Endothelial cell of umbilical vein (primary cell): ENCODE results near the gene SMAD6. TPM values are rescaled to one million over a fixed set of nuclear protein-coding genes. Genes with fewer than 3 reads are reported as not detected.

Experiments used
- BruUV-seq: library from RNA; stranded (reverse); fragments of 400-500 nt; replicated peaks from 2 replicates; lab custom pipeline; 2021; lab: Mats Ljungman, UMichigan
- CTCF ChIA-PET: fragments of 300-600, 350-600 bp; sonication (Branson Sonifier 250); formaldehyde crosslinking; loops from one replicate; lab custom pipeline; 2021; ENCODE audit warnings: antibody characterized with exemption, inconsistent platforms; lab: Charles Lee
- POLR2A ChIA-PET: fragments of 300-600, 350-600 bp; sonication (Branson Sonifier 250); formaldehyde crosslinking; loops from one replicate; lab custom pipeline; 2021; ENCODE audit warnings: antibody characterized with exemption, inconsistent platforms; lab: Charles Lee
- DNase-seq: peaks from one replicate; pipeline ENCODE4 v3.0.0-alpha.2; 2011; ENCODE audit warnings: low read depth, low spot score
- FAIRE-seq: peaks from 2 replicates; lab custom pipeline; 2011; peaks lifted over from hg19 to GRCh38; lab: Jason Lieb, UNC
- H2AFZ ChIP-seq: 2 replicates; pipeline ENCODE4 v1.6.0; 2012; ENCODE audit warnings: low read depth, low read length, control low read depth, inconsistent platforms
- H3K27ac ChIP-seq: 2 replicates; pipeline ENCODE4 v1.5.1; 2011; ENCODE audit warnings: low read depth, mild to moderate bottlenecking, control low read depth, low read length, moderate library complexity; ENCODE audit not compliant: insufficient read depth
- H3K27me3 ChIP-seq, 2 experiments: 2 replicates each; pipeline versions ENCODE4 v1.6.0 to v1.6.1; 2011; ENCODE audit warnings: low read length in 2 of 2, mixed read lengths in 1 of 2; ENCODE audit not compliant: control insufficient read depth in 2 of 2, insufficient read depth in 2 of 2
- H3K36me3 ChIP-seq, 2 experiments: 2 replicates in 1 of 2; 3 replicates in 1 of 2; pipeline ENCODE4 v1.5.1; 2011; ENCODE audit warnings: low read length in 2 of 2, mild to moderate bottlenecking in 1 of 2, moderate library complexity in 1 of 2; ENCODE audit not compliant: control insufficient read depth in 2 of 2, insufficient read depth in 2 of 2; ENCODE audit errors: extremely low read depth in 1 of 2
- H3K4me1 ChIP-seq: 3 replicates; pipeline ENCODE4 v1.5.1; 2011; ENCODE audit warnings: mild to moderate bottlenecking, low read length; ENCODE audit not compliant: control insufficient read depth, insufficient read depth; ENCODE audit errors: extremely low read depth
- H3K4me2 ChIP-seq: 2 replicates; pipeline ENCODE4 v1.6.1; 2011; ENCODE audit warnings: low read length, control low read depth, mixed read lengths; ENCODE audit not compliant: insufficient read depth
- H3K4me3 ChIP-seq, 3 experiments: fragments of 200-600 bp in 1 of 3; sonication (generic), shearing (Covaris generic) in 1 of 3; replicated peaks in 1 of 3; 2 replicates each; pipeline ENCODE4 v1.5.1; 2011 to 2016; ENCODE audit warnings: control low read depth in 3 of 3, low read length in 3 of 3, mild to moderate bottlenecking in 2 of 3, inconsistent platforms in 1 of 3, low read depth in 1 of 3, moderate library complexity in 1 of 3; ENCODE audit not compliant: insufficient read depth in 1 of 3
- H3K79me2 ChIP-seq: 2 replicates; pipeline ENCODE4 v1.6.0; 2012; ENCODE audit warnings: low read length, inconsistent platforms; ENCODE audit not compliant: control insufficient read depth, insufficient read depth
- H3K9ac ChIP-seq: replicated peaks from 2 replicates; pipeline ENCODE3; 2011; ENCODE audit warnings: low read length, control low read depth; ENCODE audit not compliant: insufficient read depth; ENCODE audit errors: extremely low read depth
- H3K9me1 ChIP-seq: replicated peaks from 3 replicates; pipeline ENCODE4 v1.6.0; 2011; ENCODE audit warnings: mild to moderate bottlenecking, low read length; ENCODE audit not compliant: control insufficient read depth, insufficient read depth; ENCODE audit errors: extremely low read depth
- H3K9me3 ChIP-seq: replicated peaks from 2 replicates; pipeline ENCODE4 v1.5.1; 2012; ENCODE audit warnings: low read length, inconsistent platforms; ENCODE audit not compliant: control insufficient read depth, insufficient read depth
- H4K20me1 ChIP-seq: replicated peaks from 2 replicates; pipeline ENCODE3; 2011; ENCODE audit warnings: mild to moderate bottlenecking, low read length; ENCODE audit not compliant: control insufficient read depth, insufficient read depth; ENCODE audit errors: extremely low read depth
- CTCF ChIP-seq, 2 donors: IDR thresholded peaks; 1 replicate in 1 of 2; 2 replicates in 1 of 2; pipeline ENCODE4 v1.5.1; 2011; ENCODE audit warnings: low read length in 2 of 2, mild to moderate bottlenecking in 2 of 2, moderate library complexity in 2 of 2, control low read depth in 1 of 2, inconsistent platforms in 1 of 2, low read depth in 1 of 2; ENCODE audit not compliant: insufficient read depth in 1 of 2; ENCODE audit errors: extremely low read depth in 1 of 2
- EZH2 ChIP-seq: IDR thresholded peaks from 2 replicates; pipeline ENCODE4 v1.6.1; 2012; ENCODE audit warnings: borderline replicate concordance, low read depth, mild to moderate bottlenecking, moderate library complexity, low read length, inconsistent platforms; ENCODE audit not compliant: severe bottlenecking
- FOS ChIP-seq: IDR thresholded peaks from 2 replicates; pipeline ENCODE4 v1.6.1; 2011; ENCODE audit warnings: mild to moderate bottlenecking, low read length, moderate library complexity, borderline replicate concordance; ENCODE audit not compliant: insufficient read depth
- GATA2 ChIP-seq: IDR thresholded peaks from 2 replicates; pipeline ENCODE4 v1.7.0; 2011; ENCODE audit warnings: low read depth, mild to moderate bottlenecking, moderate library complexity, mixed read lengths, low read length; ENCODE audit not compliant: insufficient read length, insufficient read depth
- JUN ChIP-seq: IDR thresholded peaks from 2 replicates; pipeline ENCODE4 v1.6.1; 2011; ENCODE audit warnings: borderline replicate concordance, low read depth; ENCODE audit not compliant: insufficient read length, insufficient read depth
- MAX ChIP-seq: IDR thresholded peaks from 2 replicates; pipeline ENCODE4 v1.6.1; 2011; ENCODE audit not compliant: insufficient read depth, insufficient read length
- MYC ChIP-seq: IDR thresholded peaks from one replicate; pipeline ENCODE4 v1.6.1; 2011; ENCODE audit warnings: mild to moderate bottlenecking, low read depth, low read length
- POLR2A ChIP-seq: IDR thresholded peaks from 2 replicates; pipeline ENCODE4 v1.6.1; 2012; ENCODE audit warnings: low read depth, mild to moderate bottlenecking, control low read depth, low read length
- POLR2AphosphoS5 ChIP-seq: IDR thresholded peaks from 2 replicates; pipeline ENCODE4 v1.6.1; 2012; ENCODE audit warnings: low read depth, mild to moderate bottlenecking, control low read depth, low read length, moderate library complexity; ENCODE audit not compliant: insufficient read depth
- dilution Hi-C: fragments of 300-500 bp; cut with MboI; formaldehyde crosslinking; loops from one replicate; pipeline ENCODE4 v1.15.0; 2019; ENCODE audit warnings: low sequenced_read_pairs; ENCODE audit not compliant: extremely low pct_ligation_motif_present
- intact Hi-C: fragments of 100-400 bp; cut with micrococcal nuclease; formaldehyde crosslinking; loops from one replicate; pipeline ENCODE4 v1.10.0; 2022
- polyA plus RNA-seq, 4 experiments: library from polyadenylated mRNA; depleted of rRNA in 3 of 4; stranded (reverse) in 3 of 4; unstranded in 1 of 4; fragments of >200 nt; gene quantifications; 2 replicates each; pipeline versions ENCODE4 v1.2.1 to v1.2.3, GENCODE V29; 2011 to 2012; ENCODE audit warnings: missing spikeins in 1 of 4
- total RNA-seq: library from RNA; stranded (reverse); gene quantifications from 2 replicates; pipeline ENCODE4 v1.2.3, GENCODE V29; 2021

SMAD6 gene
- total and polyA plus RNA-seq, 2 donors (not counting 3 experiments of a cell fraction or from before 2014, with no cell fraction given): 7.3 to 12.5 TPM

- peaks cover 36% of the 10 kb centered on the region for H3K4me1 ChIP-seq
- dilution Hi-C loops (no loop called here), intact Hi-C loops (no loop called here)
- TF ChIP-seq FOS (peak; percentile 22), JUN (no peak)
- no TSS peak for BruUV-seq
- H3K9me3 ChIP-seq: no peaks in the 10 kb centered on the region
- ChIA-PET POLR2A (interaction anchor here (0.6 to 1.2 kb wide), 3 partner anchors 7 to 180 kb away, joined by 3 to 4 read pairs (median 3); partner anchors contain the start of gene SMAD6), CTCF (interaction anchor here (1.1 to 3.1 kb wide), 9 partner anchors 8 to 137 kb away, joined by 3 to 14 read pairs (median 5); partner anchors contain the start of gene SMAD6)
- no peaks in the 10 kb centered on the region for H3K27me3 ChIP-seq
- peaks cover 0 to 11% of the 10 kb centered on the region in 2 experiments for H3K36me3 ChIP-seq
- peaks cover 9% of the 10 kb centered on the region for H3K79me2 ChIP-seq
- DNase-seq (peak; percentile 34), FAIRE-seq (peak; percentile 96)
- no peaks in the 10 kb centered on the region for H3K9me1 ChIP-seq
- no peak overlapping the region for H3K9ac ChIP-seq
- H4K20me1 ChIP-seq: no peaks in the 10 kb centered on the region
- no peak overlapping the region for H3K4me3 ChIP-seq
- H3K27ac ChIP-seq: peak overlapping the region; percentile 11
- H2AFZ ChIP-seq: peak overlapping the region; percentile 44
- peak overlapping the region; percentile 8 for H3K4me2 ChIP-seq
Observed at GRCh38 chr15:66714543-66714981, 12.5 kb downstream of the SMAD6 start.

- Histone ChIP-seq H4K20me1 (no peaks in the 10 kb centered on the region), H3K9me1 (no peaks in the 10 kb centered on the region), H3K9me3 (no peaks in the 10 kb centered on the region), H3K4me2 (no peak overlapping the region), H3K27ac (no peak overlapping the region), H3K36me3 (peaks cover 0 to 11% of the 10 kb centered on the region in 2 experiments), H3K9ac (no peak overlapping the region), H3K27me3 (no peaks in the 10 kb centered on the region), H3K79me2 (peaks cover 7% of the 10 kb centered on the region), H3K4me3 (no peak overlapping the region), H2AFZ (no peak overlapping the region), H3K4me1 (peaks cover 41% of the 10 kb centered on the region)
- TF ChIP-seq POLR2AphosphoS5 (no peak), EZH2 (no peak), POLR2A (no peak), MAX (no peak), MYC (no peak), FOS (no peak), CTCF (IDR thresholded peaks at IDR 0.05; ENCODE audit: extremely low read depth in 1 of 2, insufficient read depth in 1 of 2, low read depth in 1 of 2, low read length in 2 of 2) (no peak), JUN (no peak), GATA2 (no peak)
- BruUV-seq: no TSS peak
- FAIRE-seq: peak; percentile 24
- CTCF ChIA-PET: interaction anchor here (1.1 to 3.1 kb wide), 7 partner anchors 9 to 137 kb away, joined by 3 to 14 read pairs (median 6); no protein-coding TSS in a partner anchor
- DNase-seq: no peak
- POLR2A ChIA-PET: interaction anchor here (0.6 to 0.7 kb wide), 2 partner anchors 8 to 19 kb away, joined by 3 to 5 read pairs; no protein-coding TSS in a partner anchor
- dilution Hi-C loops: no loop called here
- intact Hi-C loops: no loop called here
Observed at GRCh38 chr15:66715181-66715624, 13.2 kb downstream of the SMAD6 start.
